HCT116 (cell line): Measurements from ENCODE around the gene CDON. TPM values are rescaled to one million over a fixed set of nuclear protein-coding genes. Genes with fewer than 3 reads are reported as not detected.

Experiments
- ATAC-seq: fragments of 200-7000 bp; cut with Tn5 transposase; 2 replicates; pipeline ENCODE4 v1.9.1; 2020; ENCODE audit warnings: mild to moderate bottlenecking, moderate library complexity
- BruUV-seq: library from RNA; stranded (reverse); fragments of 400-500 nt; replicated peaks from 2 replicates; lab custom pipeline; 2021; lab: Mats Ljungman, UMichigan
- CTCF ChIA-PET: fragments of 300-600 bp; sonication (Branson Sonifier 250); formaldehyde crosslinking; loops from one replicate; lab custom pipeline; 2021; ENCODE audit warnings: antibody characterized with exemption; lab: Charles Lee
- POLR2A ChIA-PET: fragments of 300-600, 350-600 bp; sonication (Branson Sonifier 250); formaldehyde crosslinking; loops from one replicate; lab custom pipeline; 2021; ENCODE audit warnings: antibody characterized with exemption; lab: Charles Lee
- RAD21 ChIA-PET, 2 experiments: fragments of 300-600 bp; sonication (Branson Sonifier 250); formaldehyde crosslinking; loops; one replicate each; lab custom pipeline; 2023; ENCODE audit warnings: low total read pairs in 2 of 2; ENCODE audit not compliant: uncharacterized antibody in 2 of 2, unreplicated experiment in 2 of 2, low non-redundant PET in 1 of 2; lab: Charles Lee
- DNase-seq: peaks from one replicate; pipeline ENCODE4 v3.0.0-alpha.2; 2010; ENCODE audit warnings: low read depth, low spot score
- H2AFZ ChIP-seq: fragments of 200-600 bp; shearing (Covaris generic), sonication (generic); 2 replicates; pipeline ENCODE4 v1.6.1; 2017; ENCODE audit warnings: low read depth, mixed run types, mixed read lengths, antibody characterized with exemption, low read length; ENCODE audit not compliant: poor library complexity, severe bottlenecking
- H3K27ac ChIP-seq: 2 replicates; pipeline ENCODE4 v1.5.1; 2012; ENCODE audit warnings: low read depth, low read length
- H3K27me3 ChIP-seq: fragments of 200-600 bp; sonication (generic); 2 replicates; pipeline ENCODE4 v1.6.1; 2016; ENCODE audit warnings: mixed run types, low read length, mixed read lengths; ENCODE audit not compliant: insufficient read depth
- H3K36me3 ChIP-seq, 2 experiments: fragments of 200-500 bp in 1 of 2; fragments of 200-600 bp in 1 of 2; sonication (Bioruptor generic) in 1 of 2; sonication (generic) in 1 of 2; 2 replicates each; pipeline versions ENCODE4 v1.5.1 to v1.6.1; 2014 to 2016; ENCODE audit warnings: low read length in 2 of 2, inconsistent platforms in 1 of 2, mixed read lengths in 1 of 2, mixed run types in 1 of 2; ENCODE audit not compliant: insufficient read depth in 2 of 2, control insufficient read depth in 1 of 2
- H3K4me1 ChIP-seq, 2 experiments: fragments of 200-600 bp in 1 of 2; sonication (generic) in 1 of 2; 2 replicates each; pipeline versions ENCODE4 v1.5.1 to v1.6.1; 2012 to 2017; ENCODE audit warnings: low read length in 2 of 2, inconsistent platforms in 1 of 2, mild to moderate bottlenecking in 1 of 2, mixed read lengths in 1 of 2, mixed run types in 1 of 2, moderate library complexity in 1 of 2; ENCODE audit not compliant: insufficient read depth in 2 of 2, control insufficient read depth in 1 of 2
- H3K4me2 ChIP-seq: fragments of 200-600 bp; sonication (generic); 2 replicates; pipeline ENCODE4 v1.6.1; 2017; ENCODE audit warnings: mixed run types, low read length, mixed read lengths
- H3K4me3 ChIP-seq, 2 experiments: fragments of 200-600 bp in 1 of 2; sonication (generic) in 1 of 2; replicated peaks in 1 of 2; 2 replicates each; pipeline ENCODE4 v1.5.1; 2011 to 2016; ENCODE audit warnings: low read length in 2 of 2, control low read depth in 1 of 2, low read depth in 1 of 2, mild to moderate bottlenecking in 1 of 2, mixed read lengths in 1 of 2, mixed run types in 1 of 2
- H3K79me2 ChIP-seq: fragments of 200-600 bp; sonication (generic); 2 replicates; pipeline ENCODE4 v1.6.1; 2017; ENCODE audit warnings: mild to moderate bottlenecking, mixed run types, low read length, moderate library complexity, mixed read lengths; ENCODE audit not compliant: insufficient read depth
- H3K9ac ChIP-seq: fragments of 200-600 bp; sonication (generic); 2 replicates; pipeline ENCODE4 v1.6.1; 2016; ENCODE audit warnings: low read length, mixed read lengths
- H3K9me2 ChIP-seq: fragments of 200-600 bp; sonication (generic), shearing (Covaris generic); 2 replicates; pipeline ENCODE4 v1.6.1; 2017; ENCODE audit warnings: mixed run types, mild to moderate bottlenecking, moderate library complexity; ENCODE audit not compliant: insufficient read depth
- H3K9me3 ChIP-seq, 2 experiments: fragments of 200-500 bp in 1 of 2; fragments of 200-600 bp in 1 of 2; sonication (Bioruptor generic) in 1 of 2; sonication (generic) in 1 of 2; 2 replicates each; pipeline ENCODE4 v1.6.1; 2014 to 2017; ENCODE audit warnings: low read length in 2 of 2, mixed read lengths in 2 of 2, inconsistent platforms in 1 of 2, low read depth in 1 of 2, mild to moderate bottlenecking in 1 of 2, mixed run types in 1 of 2, moderate library complexity in 1 of 2; ENCODE audit not compliant: control insufficient read depth in 1 of 2, insufficient read depth in 1 of 2
- H4K20me1 ChIP-seq: fragments of 200-600 bp; sonication (generic), shearing (Covaris generic); 2 replicates; pipeline ENCODE4 v1.6.1; 2017; ENCODE audit warnings: mixed run types, mild to moderate bottlenecking, moderate library complexity; ENCODE audit not compliant: insufficient read depth
- ATF3 ChIP-seq: IDR thresholded peaks from 2 replicates; pipeline ENCODE4 v1.6.1; 2012
- CEBPB ChIP-seq: IDR thresholded peaks from 2 replicates; pipeline ENCODE4 v1.6.1; 2012; ENCODE audit warnings: low read depth
- EZH2 ChIP-seq: fragments of 200-600 bp; sonication (generic); IDR thresholded peaks from 2 replicates; pipeline ENCODE4 v1.6.1; 2017; ENCODE audit warnings: antibody characterized with exemption, mixed run types
- FOSL1 ChIP-seq: IDR thresholded peaks from 2 replicates; pipeline ENCODE4 v1.6.1; 2012; ENCODE audit warnings: low read depth
- JUND ChIP-seq: IDR thresholded peaks from 2 replicates; pipeline ENCODE4 v1.6.1; 2012
- POLR2A ChIP-seq: IDR thresholded peaks from 2 replicates; pipeline ENCODE4 v1.7.0; 2011; ENCODE audit warnings: borderline replicate concordance; ENCODE audit not compliant: insufficient read depth, insufficient read length; ENCODE audit errors: extremely low read depth
- RAD21 ChIP-seq: IDR thresholded peaks from 2 replicates; pipeline ENCODE4 v1.6.1; 2012; ENCODE audit warnings: low read depth, mild to moderate bottlenecking
- SIN3A ChIP-seq: IDR thresholded peaks from 2 replicates; pipeline ENCODE4 v1.6.1; 2012; ENCODE audit warnings: low read depth
- SRF ChIP-seq: IDR thresholded peaks from 2 replicates; pipeline ENCODE4 v1.6.1; 2012; ENCODE audit warnings: low read depth
- YY1 ChIP-seq: IDR thresholded peaks from 2 replicates; pipeline ENCODE4 v1.6.1; 2011; ENCODE audit warnings: low read length, low read depth, moderate library complexity, mild to moderate bottlenecking; ENCODE audit not compliant: insufficient replicate concordance; ENCODE audit errors: extremely low read depth
- ZBTB33 ChIP-seq: IDR thresholded peaks from 2 replicates; pipeline ENCODE4 v1.6.1; 2011; ENCODE audit warnings: mild to moderate bottlenecking, low read length, moderate library complexity; ENCODE audit not compliant: insufficient replicate concordance; ENCODE audit errors: extremely low read depth
- ZFX ChIP-seq: fragments of 450-650 bp; IDR thresholded peaks from 2 replicates; pipeline ENCODE4 v1.6.1; 2017
- intact Hi-C: fragments of 100-400 bp; cut with micrococcal nuclease; formaldehyde crosslinking; loops from 2 replicates; pipeline ENCODE4 v1.10.0; 2022
- total RNA-seq: library from RNA; stranded (reverse); gene quantifications from one replicate; pipeline ENCODE4 v1.2.1, GENCODE V29; 2021; ENCODE audit not compliant: unreplicated experiment

The CDON gene
- total RNA-seq, 1 experiment from 2014 or later = 16.9 TPM

GRCh38 chr11:126088999-126089398 lies 26.3 kb upstream of the CDON start:
- H4K20me1 ChIP-seq = no peaks in the 10 kb centered on the region
- H3K4me1 ChIP-seq = peaks cover 0 to 7% of the 10 kb centered on the region in 2 experiments; a peak in 3 of 4 replicates
- intact Hi-C loops = no loop called here
- H3K27me3 ChIP-seq = no peaks in the 10 kb centered on the region
- TF ChIP-seq RAD21 (no peak), EZH2 (no peak), JUND (no peak)
- BruUV-seq = no TSS peak
- H2AFZ ChIP-seq = no peak overlapping the region
- no peaks in the 10 kb centered on the region for H3K9me3 ChIP-seq
- no peak for ATAC-seq
- no peaks in the 10 kb centered on the region for H3K9me2 ChIP-seq
- ChIA-PET RAD21 (no interaction called here), CTCF (no interaction called here), POLR2A (no interaction called here)
- H3K4me3 ChIP-seq = no peak overlapping the region
- no peaks in the 10 kb centered on the region for H3K36me3 ChIP-seq
- no peak overlapping the region for H3K4me2 ChIP-seq
- no peak overlapping the region for H3K9ac ChIP-seq
- no peak for DNase-seq
- no peaks in the 10 kb centered on the region for H3K79me2 ChIP-seq
- no peak overlapping the region for H3K27ac ChIP-seq

GRCh38 chr11:126086248-126086647 lies 23.6 kb upstream of the CDON start:
- no TSS peak for BruUV-seq
- intact Hi-C loops = no loop called here
- Histone ChIP-seq H3K4me3 (no peak overlapping the region), H3K4me1 (peaks cover 0 to 7% of the 10 kb centered on the region in 2 experiments; a peak in 3 of 4 replicates), H3K27me3 (no peaks in the 10 kb centered on the region), H3K36me3 (no peaks in the 10 kb centered on the region), H3K27ac (no peak overlapping the region), H3K9me2 (no peaks in the 10 kb centered on the region), H3K9me3 (no peaks in the 10 kb centered on the region), H4K20me1 (no peaks in the 10 kb centered on the region), H3K4me2 (no peak overlapping the region), H2AFZ (no peak overlapping the region), H3K79me2 (no peaks in the 10 kb centered on the region), H3K9ac (no peak overlapping the region)
- DNase-seq = no peak
- ATAC-seq = no peak
- ChIA-PET RAD21 (no interaction called here), CTCF (no interaction called here), POLR2A (no interaction called here)
- TF ChIP-seq FOSL1 = no peak
- no peak for TF ChIP-seq POLR2A
- no peak for TF ChIP-seq CEBPB
- no peak for TF ChIP-seq JUND
- no peak for TF ChIP-seq SIN3A
- no peak for TF ChIP-seq ATF3
- no peak for TF ChIP-seq ZFX
- no peak for TF ChIP-seq SRF
- TF ChIP-seq YY1 = no peak
- TF ChIP-seq ZBTB33 = no peak
